Esophagus muscularis mucosa (tissue), 3 donors: ENCODE data around the gene SAMD4A.

ENCODE experiments used
- POLR2A ChIP-seq: fragments of 450-650 bp; IDR thresholded peaks from one replicate; pipeline ENCODE4 v1.6.1; 2017; ENCODE audit warnings: antibody characterized with exemption, moderate library complexity, mild to moderate bottlenecking, low read depth
- POLR2AphosphoS5 ChIP-seq, 2 donors: sonication (generic); formaldehyde crosslinking; IDR thresholded peaks; one replicate each; pipeline ENCODE4 v1.6.1; 2017; ENCODE audit warnings: antibody characterized with exemption in 2 of 2
- TF ChIP-seq, protein P1 (sequence below), 3 experiments: fragments of 200-600 bp in 2 of 3; fragments of 450-650 bp in 1 of 3; sonication (generic) in 2 of 3; IDR thresholded peaks; one replicate each; pipeline ENCODE4 v1.5.1; 2017 to 2019; ENCODE audit warnings: antibody characterized with exemption in 3 of 3, mild to moderate bottlenecking in 2 of 3, moderate library complexity in 1 of 3

GRCh38 chr14:54585214-54585613 is 18.3 kb downstream of the SAMD4A start:
- TF ChIP-seq, protein P1, sequence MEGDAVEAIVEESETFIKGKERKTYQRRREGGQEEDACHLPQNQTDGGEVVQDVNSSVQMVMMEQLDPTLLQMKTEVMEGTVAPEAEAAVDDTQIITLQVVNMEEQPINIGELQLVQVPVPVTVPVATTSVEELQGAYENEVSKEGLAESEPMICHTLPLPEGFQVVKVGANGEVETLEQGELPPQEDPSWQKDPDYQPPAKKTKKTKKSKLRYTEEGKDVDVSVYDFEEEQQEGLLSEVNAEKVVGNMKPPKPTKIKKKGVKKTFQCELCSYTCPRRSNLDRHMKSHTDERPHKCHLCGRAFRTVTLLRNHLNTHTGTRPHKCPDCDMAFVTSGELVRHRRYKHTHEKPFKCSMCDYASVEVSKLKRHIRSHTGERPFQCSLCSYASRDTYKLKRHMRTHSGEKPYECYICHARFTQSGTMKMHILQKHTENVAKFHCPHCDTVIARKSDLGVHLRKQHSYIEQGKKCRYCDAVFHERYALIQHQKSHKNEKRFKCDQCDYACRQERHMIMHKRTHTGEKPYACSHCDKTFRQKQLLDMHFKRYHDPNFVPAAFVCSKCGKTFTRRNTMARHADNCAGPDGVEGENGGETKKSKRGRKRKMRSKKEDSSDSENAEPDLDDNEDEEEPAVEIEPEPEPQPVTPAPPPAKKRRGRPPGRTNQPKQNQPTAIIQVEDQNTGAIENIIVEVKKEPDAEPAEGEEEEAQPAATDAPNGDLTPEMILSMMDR (IDR thresholded peaks at IDR 0.05), result no peak
- TF ChIP-seq POLR2A (no peak), POLR2AphosphoS5 (IDR thresholded peaks at IDR 0.05) (no peak)
